A549 (cell line): ENCODE results near the gene ANKRD33B. TPM values are rescaled to one million over a fixed set of nuclear protein-coding genes. Genes with fewer than 3 reads are reported as not detected.

Experiments
- ATAC-seq, 2 experiments: fragments of 200-7000 bp in 1 of 2; fragments of >200 bp in 1 of 2; cut with Nextera tagmentation in 1 of 2; cut with Tn5 transposase in 1 of 2; 3 replicates each; pipeline versions ENCODE4 v1.8.0 to v1.9.1; 2018 to 2020; ENCODE audit warnings: mild to moderate bottlenecking in 1 of 2, moderate library complexity in 1 of 2
- CTCF ChIA-PET: fragments of 300-600 bp; sonication (Branson Sonifier 250); formaldehyde crosslinking; extraction: SDS; loops from one replicate; lab custom pipeline; 2021; ENCODE audit warnings: antibody characterized with exemption, inconsistent platforms; lab: Yijun Ruan, JAX
- POLR2A ChIA-PET: fragments of 350-600 bp; formaldehyde crosslinking; extraction: SDS; loops from one replicate; lab custom pipeline; 2021; ENCODE audit warnings: antibody characterized with exemption, inconsistent platforms; lab: Yijun Ruan, JAX
- DNase-seq, 2 experiments: peaks; one replicate each; pipeline versions ENCODE4 v3.0.0 to v3.0.0-alpha.2; 2011 to 2016; ENCODE audit warnings: low read depth in 1 of 2, low spot score in 1 of 2
- FAIRE-seq: peaks from 2 replicates; lab custom pipeline; 2011; peaks lifted over from hg19 to GRCh38; lab: Jason Lieb, UNC
- H3K27ac ChIP-seq, 2 experiments: fragments of >200 bp; sonication (Bioruptor Twin); formaldehyde crosslinking; 3 replicates each; pipeline ENCODE4 v1.5.1; 2016 to 2017
- H3K4me1 ChIP-seq: fragments of >200 bp; sonication (Bioruptor Twin); formaldehyde crosslinking; 3 replicates; pipeline ENCODE4 v1.6.1; 2016
- H3K4me2 ChIP-seq: fragments of >200 bp; sonication (Bioruptor Twin); formaldehyde crosslinking; 3 replicates; pipeline ENCODE4 v1.6.1; 2016
- H3K4me3 ChIP-seq: fragments of >200 bp; sonication (Bioruptor Twin); formaldehyde crosslinking; 3 replicates; pipeline ENCODE4 v1.5.1; 2016
- H3K9me3 ChIP-seq: fragments of >200 bp; sonication (Bioruptor Twin); formaldehyde crosslinking; 3 replicates; pipeline ENCODE4 v1.6.1; 2016
- CBX2 ChIP-seq: fragments of 200-600 bp; sonication (generic); IDR thresholded peaks from 2 replicates; pipeline ENCODE4 v1.6.1; 2016; ENCODE audit warnings: low read depth, mild to moderate bottlenecking, borderline replicate concordance
- CEBPB ChIP-seq, 2 experiments: fragments of >200 bp in 1 of 2; sonication (Bioruptor Twin) in 1 of 2; formaldehyde crosslinking in 1 of 2; IDR thresholded peaks; 2 replicates each; pipeline ENCODE4 v1.6.1; 2012 to 2016
- EP300 ChIP-seq, 2 experiments: fragments of >200 bp; sonication (Bioruptor Twin); formaldehyde crosslinking; IDR thresholded peaks; 2 replicates in 1 of 2; 3 replicates in 1 of 2; pipeline ENCODE4 v1.6.1; 2016 to 2017
- GATA3 ChIP-seq: IDR thresholded peaks from 2 replicates; pipeline ENCODE4 v1.6.1; 2012; ENCODE audit warnings: borderline replicate concordance
- HDAC2 ChIP-seq: fragments of 200-600 bp; sonication (generic); IDR thresholded peaks from 2 replicates; pipeline ENCODE4 v1.6.1; 2016
- HOXA7 ChIP-seq: fragments of 250-450 bp; sonication (Bioruptor Pico); IDR thresholded peaks from 2 replicates; pipeline ENCODE4 v1.5.0; 2020; ENCODE audit warnings: mild to moderate bottlenecking, moderate library complexity
- HOXB5 ChIP-seq: fragments of 250-450 bp; sonication (Bioruptor Pico); IDR thresholded peaks from 2 replicates; pipeline ENCODE4 v1.5.0; 2020; ENCODE audit warnings: mild to moderate bottlenecking, moderate library complexity
- KDM1A ChIP-seq: fragments of 200-600 bp; sonication (generic); IDR thresholded peaks from 2 replicates; pipeline ENCODE4 v1.6.1; 2016; ENCODE audit warnings: low read depth, mild to moderate bottlenecking
- KDM5A ChIP-seq: fragments of 200-600 bp; sonication (generic); IDR thresholded peaks from 2 replicates; pipeline ENCODE4 v1.6.1; 2016; ENCODE audit warnings: antibody characterized with exemption, mild to moderate bottlenecking
- RAD21 ChIP-seq, 2 experiments: fragments of >200 bp in 1 of 2; sonication (Bioruptor Twin) in 1 of 2; formaldehyde crosslinking in 1 of 2; IDR thresholded peaks in 1 of 2; conservative IDR thresholded peaks in 1 of 2; 2 replicates in 1 of 2; 3 replicates in 1 of 2; pipeline ENCODE4 v1.6.1; 2012 to 2018; ENCODE audit warnings: inconsistent platforms in 1 of 2
- SREBF2 ChIP-seq: fragments of 450-650 bp; IDR thresholded peaks from 2 replicates; pipeline ENCODE4 v1.6.1; 2014; ENCODE audit warnings: mild to moderate bottlenecking, moderate library complexity
- ZC3H11A ChIP-seq: fragments of 450-650 bp; IDR thresholded peaks from 2 replicates; pipeline ENCODE4 v1.6.1; 2014; ENCODE audit warnings: antibody characterized with exemption, mild to moderate bottlenecking
- ZFP36 ChIP-seq: fragments of 450-650 bp; IDR thresholded peaks from 2 replicates; pipeline ENCODE4 v1.6.1; 2014; ENCODE audit warnings: borderline replicate concordance; ENCODE audit not compliant: partially characterized antibody
- WGBS: methylation state at CpG from one replicate; pipeline ENCODE4 v1.1.6; 2017; ENCODE audit errors: missing lambda C conversion rate; 5-methylcytosine and 5-hydroxymethylcytosine counted together
- polyA plus RNA-seq, 4 experiments: library from polyadenylated mRNA; depleted of rRNA in 3 of 4; stranded (reverse); fragments of >200 nt; fragmentation: RNase III in 1 of 4; extraction: RNeasy Plus Mini Kit Qiagen cat#74134 plus additional on column Dnase treatment in 1 of 4; gene quantifications; 2 replicates in 3 of 4; 3 replicates in 1 of 4; pipeline ENCODE4 v1.2.3, GENCODE V29; 2011 to 2017
- TF ChIP-seq, protein P1 (sequence below): fragments of 200-600 bp; sonication (generic); IDR thresholded peaks from 2 replicates; pipeline ENCODE4 v1.6.1; 2016; ENCODE audit warnings: antibody characterized with exemption, mild to moderate bottlenecking, moderate library complexity
- TF ChIP-seq, protein P2 (sequence below): fragments of 250-450 bp; sonication (Bioruptor Pico); IDR thresholded peaks from 2 replicates; pipeline ENCODE4 v1.5.0; 2020; ENCODE audit warnings: low read depth, mild to moderate bottlenecking, moderate library complexity
- TF ChIP-seq, protein P3 (sequence below): fragments of >200 bp; sonication (Bioruptor Twin); formaldehyde crosslinking; IDR thresholded peaks from 2 replicates; pipeline ENCODE4 v1.6.1; 2016
- TF ChIP-seq, protein P4 (sequence below): fragments of >200 bp; sonication (Bioruptor Twin); formaldehyde crosslinking; IDR thresholded peaks from 3 replicates; pipeline ENCODE4 v1.5.1; 2016
- TF ChIP-seq, protein P5 (sequence below): IDR thresholded peaks from 2 replicates; pipeline ENCODE4 v1.6.1; 2012

The ANKRD33B gene
- polyA plus RNA-seq, 2 of the 4 experiments (the other 2 are of a cell fraction) = 4.0 to 6.9 TPM

DNA sequence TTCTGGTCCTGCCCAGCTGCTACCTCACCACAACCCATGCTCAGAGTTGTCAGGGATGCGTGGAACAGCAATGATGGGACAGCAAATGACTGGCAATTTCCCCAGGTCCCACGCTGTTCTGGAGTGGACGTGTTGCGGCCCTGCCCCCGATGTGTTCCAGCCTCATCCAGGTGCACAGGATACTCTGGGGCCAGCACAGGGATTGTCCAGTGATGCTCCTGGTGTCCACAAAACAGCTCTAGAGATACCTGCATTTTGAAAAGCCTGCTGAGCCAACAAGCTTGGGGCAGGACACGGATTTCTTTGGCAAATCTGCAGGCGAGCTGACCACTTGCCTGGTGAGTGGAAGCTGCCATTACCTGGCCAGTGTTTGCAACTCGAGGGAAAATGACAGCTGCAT, 88.7 kb downstream of the ANKRD33B start:
- ATAC-seq (no peak), DNase-seq (no peak), FAIRE-seq (no peak)
- Histone ChIP-seq H3K4me2 (no peak overlapping the region), H3K4me1 (no peaks in the 10 kb centered on the region), H3K27ac (no peak overlapping the region), H3K9me3 (no peaks in the 10 kb centered on the region)
- ChIA-PET POLR2A (no interaction called here), CTCF (interaction anchor here (0.8 to 1.2 kb wide), 2 partner anchors 25 to 200 kb away, joined by 3 to 6 read pairs; no protein-coding TSS in a partner anchor)
- 94% methylated on average over 8 of the region's 8 CpGs for WGBS
- no peak for TF ChIP-seq KDM5A
- TF ChIP-seq HOXB5 (CRISPR knock-in tag) = no peak
- TF ChIP-seq HOXA7 = no peak
- TF ChIP-seq, all 56 proteins: peak for 0
- H3K4me3 ChIP-seq = no peak overlapping the region

DNA sequence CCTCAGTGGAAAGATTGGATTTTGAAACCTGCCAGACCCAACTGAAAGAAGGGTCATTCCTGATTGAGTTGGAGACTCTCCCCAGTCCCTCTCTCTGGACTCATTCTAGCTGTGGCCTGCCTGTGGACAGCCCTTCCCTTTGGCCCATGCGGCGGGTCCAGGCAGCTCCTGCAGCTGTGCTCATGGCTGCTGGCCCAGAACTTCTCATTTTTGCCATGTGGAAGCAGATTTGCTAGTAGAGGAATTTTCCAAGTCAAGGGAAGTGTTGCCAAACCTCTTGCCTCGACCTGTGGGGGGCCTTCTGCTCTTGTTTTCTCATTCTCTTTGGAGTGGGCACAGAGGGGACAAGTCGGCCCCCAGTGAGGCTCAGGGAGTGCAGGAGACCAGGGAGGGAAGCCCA, 89.2 kb downstream of the ANKRD33B start:
- FAIRE-seq = no peak
- POLR2A ChIA-PET = no interaction called here
- no peak for DNase-seq
- no peak overlapping the region for H3K4me2 ChIP-seq
- ATAC-seq = no peak
- 60% methylated on average over 4 of the region's 4 CpGs for WGBS
- CTCF ChIA-PET = interaction anchor here (0.6 to 1.2 kb wide), 2 partner anchors 25 to 184 kb away, joined by 4 to 6 read pairs; no protein-coding TSS in a partner anchor
- H3K9me3 ChIP-seq = no peaks in the 10 kb centered on the region
- H3K4me3 ChIP-seq = no peak overlapping the region
- H3K4me1 ChIP-seq = no peaks in the 10 kb centered on the region
- H3K27ac ChIP-seq = no peak overlapping the region
- TF ChIP-seq, protein P1, sequence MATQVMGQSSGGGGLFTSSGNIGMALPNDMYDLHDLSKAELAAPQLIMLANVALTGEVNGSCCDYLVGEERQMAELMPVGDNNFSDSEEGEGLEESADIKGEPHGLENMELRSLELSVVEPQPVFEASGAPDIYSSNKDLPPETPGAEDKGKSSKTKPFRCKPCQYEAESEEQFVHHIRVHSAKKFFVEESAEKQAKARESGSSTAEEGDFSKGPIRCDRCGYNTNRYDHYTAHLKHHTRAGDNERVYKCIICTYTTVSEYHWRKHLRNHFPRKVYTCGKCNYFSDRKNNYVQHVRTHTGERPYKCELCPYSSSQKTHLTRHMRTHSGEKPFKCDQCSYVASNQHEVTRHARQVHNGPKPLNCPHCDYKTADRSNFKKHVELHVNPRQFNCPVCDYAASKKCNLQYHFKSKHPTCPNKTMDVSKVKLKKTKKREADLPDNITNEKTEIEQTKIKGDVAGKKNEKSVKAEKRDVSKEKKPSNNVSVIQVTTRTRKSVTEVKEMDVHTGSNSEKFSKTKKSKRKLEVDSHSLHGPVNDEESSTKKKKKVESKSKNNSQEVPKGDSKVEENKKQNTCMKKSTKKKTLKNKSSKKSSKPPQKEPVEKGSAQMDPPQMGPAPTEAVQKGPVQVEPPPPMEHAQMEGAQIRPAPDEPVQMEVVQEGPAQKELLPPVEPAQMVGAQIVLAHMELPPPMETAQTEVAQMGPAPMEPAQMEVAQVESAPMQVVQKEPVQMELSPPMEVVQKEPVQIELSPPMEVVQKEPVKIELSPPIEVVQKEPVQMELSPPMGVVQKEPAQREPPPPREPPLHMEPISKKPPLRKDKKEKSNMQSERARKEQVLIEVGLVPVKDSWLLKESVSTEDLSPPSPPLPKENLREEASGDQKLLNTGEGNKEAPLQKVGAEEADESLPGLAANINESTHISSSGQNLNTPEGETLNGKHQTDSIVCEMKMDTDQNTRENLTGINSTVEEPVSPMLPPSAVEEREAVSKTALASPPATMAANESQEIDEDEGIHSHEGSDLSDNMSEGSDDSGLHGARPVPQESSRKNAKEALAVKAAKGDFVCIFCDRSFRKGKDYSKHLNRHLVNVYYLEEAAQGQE = no peak
- TF ChIP-seq RAD21 (conservative IDR thresholded peaks at IDR 0.05 in 1 of 2, IDR thresholded peaks at IDR 0.05 in 1 of 2) = no peak
- no peak for TF ChIP-seq CBX2
- no peak for TF ChIP-seq CEBPB (IDR thresholded peaks at IDR 0.05)
- TF ChIP-seq, protein P2, sequence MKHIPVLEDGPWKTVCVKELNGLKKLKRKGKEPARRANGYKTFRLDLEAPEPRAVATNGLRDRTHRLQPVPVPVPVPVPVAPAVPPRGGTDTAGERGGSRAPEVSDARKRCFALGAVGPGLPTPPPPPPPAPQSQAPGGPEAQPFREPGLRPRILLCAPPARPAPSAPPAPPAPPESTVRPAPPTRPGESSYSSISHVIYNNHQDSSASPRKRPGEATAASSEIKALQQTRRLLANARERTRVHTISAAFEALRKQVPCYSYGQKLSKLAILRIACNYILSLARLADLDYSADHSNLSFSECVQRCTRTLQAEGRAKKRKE (CRISPR knock-in tag) = no peak
- TF ChIP-seq, protein P3, sequence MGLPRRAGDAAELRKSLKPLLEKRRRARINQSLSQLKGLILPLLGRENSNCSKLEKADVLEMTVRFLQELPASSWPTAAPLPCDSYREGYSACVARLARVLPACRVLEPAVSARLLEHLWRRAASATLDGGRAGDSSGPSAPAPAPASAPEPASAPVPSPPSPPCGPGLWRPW = no peak
- TF ChIP-seq, protein P4, sequence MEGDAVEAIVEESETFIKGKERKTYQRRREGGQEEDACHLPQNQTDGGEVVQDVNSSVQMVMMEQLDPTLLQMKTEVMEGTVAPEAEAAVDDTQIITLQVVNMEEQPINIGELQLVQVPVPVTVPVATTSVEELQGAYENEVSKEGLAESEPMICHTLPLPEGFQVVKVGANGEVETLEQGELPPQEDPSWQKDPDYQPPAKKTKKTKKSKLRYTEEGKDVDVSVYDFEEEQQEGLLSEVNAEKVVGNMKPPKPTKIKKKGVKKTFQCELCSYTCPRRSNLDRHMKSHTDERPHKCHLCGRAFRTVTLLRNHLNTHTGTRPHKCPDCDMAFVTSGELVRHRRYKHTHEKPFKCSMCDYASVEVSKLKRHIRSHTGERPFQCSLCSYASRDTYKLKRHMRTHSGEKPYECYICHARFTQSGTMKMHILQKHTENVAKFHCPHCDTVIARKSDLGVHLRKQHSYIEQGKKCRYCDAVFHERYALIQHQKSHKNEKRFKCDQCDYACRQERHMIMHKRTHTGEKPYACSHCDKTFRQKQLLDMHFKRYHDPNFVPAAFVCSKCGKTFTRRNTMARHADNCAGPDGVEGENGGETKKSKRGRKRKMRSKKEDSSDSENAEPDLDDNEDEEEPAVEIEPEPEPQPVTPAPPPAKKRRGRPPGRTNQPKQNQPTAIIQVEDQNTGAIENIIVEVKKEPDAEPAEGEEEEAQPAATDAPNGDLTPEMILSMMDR = no peak
- no peak for TF ChIP-seq KDM1A

DNA sequence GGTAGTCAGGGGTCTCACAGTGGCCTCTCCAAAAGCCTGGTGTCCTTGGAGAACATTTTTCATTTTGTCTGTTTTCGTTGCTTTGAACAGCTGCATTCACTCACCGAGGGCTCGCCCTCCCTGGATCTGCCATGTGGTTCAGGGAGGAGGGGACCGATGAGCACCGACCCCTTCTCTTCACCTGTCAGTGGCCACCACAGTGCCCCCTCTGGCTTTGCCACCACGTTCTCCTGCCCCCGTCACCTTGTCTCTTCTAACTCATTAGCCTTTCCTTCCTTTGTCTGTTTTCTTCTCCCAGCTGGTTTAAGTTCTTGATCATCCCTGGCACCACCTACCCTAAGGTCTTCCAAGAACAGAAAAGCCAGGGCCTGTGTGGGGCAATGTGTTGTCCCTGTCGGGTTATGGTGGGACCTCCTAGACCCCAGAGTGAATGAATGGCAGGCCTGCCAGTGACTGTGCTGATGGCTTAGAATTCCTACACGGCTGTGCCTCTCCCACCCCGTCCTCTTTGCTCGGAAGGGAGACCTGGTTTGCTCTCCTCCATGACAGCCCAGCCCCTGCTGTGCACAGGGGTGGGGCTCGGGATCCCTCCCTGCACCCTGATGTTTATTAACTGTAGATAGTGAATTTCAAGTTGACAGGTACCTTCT, 90.0 kb downstream of the ANKRD33B start:
- TF ChIP-seq KDM5A (no peak), HDAC2 (no peak), ZC3H11A (no peak), SREBF2 (no peak), ZFP36 (no peak), EP300 (IDR thresholded peaks at IDR 0.05) (no peak), KDM1A (no peak), GATA3 (no peak)
- TF ChIP-seq, protein P5, sequence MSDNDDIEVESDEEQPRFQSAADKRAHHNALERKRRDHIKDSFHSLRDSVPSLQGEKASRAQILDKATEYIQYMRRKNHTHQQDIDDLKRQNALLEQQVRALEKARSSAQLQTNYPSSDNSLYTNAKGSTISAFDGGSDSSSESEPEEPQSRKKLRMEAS = no peak
- POLR2A ChIA-PET = no interaction called here
- H3K9me3 ChIP-seq = no peaks in the 10 kb centered on the region
- ATAC-seq (no peak), DNase-seq (no peak), FAIRE-seq (no peak)
- no peak overlapping the region for H3K4me3 ChIP-seq
- 82% methylated on average over 12 of the region's 12 CpGs for WGBS
- H3K4me2 ChIP-seq = no peak overlapping the region
- no peaks in the 10 kb centered on the region for H3K4me1 ChIP-seq
- H3K27ac ChIP-seq = no peak overlapping the region
- CTCF ChIA-PET = no interaction called here
